RWPE2 (cell line): ENCODE data around the gene PTPN6.

Experiments used
- ATAC-seq: fragments of 200-7000 bp; cut with Tn5 transposase; 3 replicates; pipeline ENCODE4 v1.9.1; 2021; ENCODE audit warnings: low read depth
- DNase-seq: peaks from one replicate; pipeline ENCODE4 v3.0.0-alpha.2; 2020; ENCODE audit warnings: low spot score
- H3K27ac ChIP-seq: fragments of 450-650 bp; 2 replicates; pipeline ENCODE4 v1.5.1; 2017; ENCODE audit warnings: mild to moderate bottlenecking; ENCODE audit not compliant: poor library complexity, severe bottlenecking
- H3K27me3 ChIP-seq: fragments of 250-450 bp; sonication (Bioruptor Pico); 2 replicates; pipeline ENCODE4 v1.5.1; 2021; ENCODE audit warnings: mild to moderate bottlenecking, moderate library complexity; ENCODE audit not compliant: insufficient read depth, poor library complexity, severe bottlenecking
- H3K36me3 ChIP-seq: fragments of 250-450 bp; sonication (Bioruptor Pico); 2 replicates; pipeline ENCODE4 v1.5.1; 2020; ENCODE audit warnings: low read depth, mild to moderate bottlenecking, moderate library complexity
- H3K4me1 ChIP-seq: fragments of 250-450 bp; sonication (Bioruptor Pico); 2 replicates; pipeline ENCODE4 v1.5.1; 2021; ENCODE audit warnings: mild to moderate bottlenecking, moderate library complexity; ENCODE audit not compliant: insufficient read depth, poor library complexity, severe bottlenecking
- H3K4me3 ChIP-seq: fragments of 250-450 bp; sonication (Bioruptor Pico); 2 replicates; pipeline ENCODE4 v1.5.1; 2021; ENCODE audit warnings: mild to moderate bottlenecking, moderate library complexity; ENCODE audit not compliant: severe bottlenecking
- H3K9me3 ChIP-seq: fragments of 250-450 bp; sonication (Bioruptor Pico); 2 replicates; pipeline ENCODE4 v1.5.1; 2021; ENCODE audit warnings: mild to moderate bottlenecking, moderate library complexity; ENCODE audit not compliant: severe bottlenecking
- CTCF ChIP-seq: fragments of 450-650 bp; IDR thresholded peaks from one replicate; pipeline ENCODE4 v1.5.1; 2017; ENCODE audit warnings: mild to moderate bottlenecking, moderate library complexity; ENCODE audit not compliant: poor library complexity, severe bottlenecking

The PTPN6 gene

GRCh38 chr12:6965026-6965661 is 14.0 kb downstream of the PTPN6 start:
- H3K9me3 ChIP-seq, result no peaks in the 10 kb centered on the region
- peaks cover 59% of the 10 kb centered on the region for H3K36me3 ChIP-seq
- H3K4me1 ChIP-seq, result peaks cover 29% of the 10 kb centered on the region
- TF ChIP-seq CTCF, result peak; percentile 90
- DNase-seq, result peak; percentile 85
- H3K4me3 ChIP-seq, result peak overlapping the region; percentile 95
- no peaks in the 10 kb centered on the region for H3K27me3 ChIP-seq
- peak overlapping the region; percentile 87 for H3K27ac ChIP-seq
- peak; percentile 54 for ATAC-seq

- H3K27ac ChIP-seq, result peak overlapping the region; percentile 87
- TF ChIP-seq CTCF, result no peak
- H3K36me3 ChIP-seq, result peaks cover 59% of the 10 kb centered on the region
- no peak for ATAC-seq
- H3K4me1 ChIP-seq, result peaks cover 29% of the 10 kb centered on the region
- no peak for DNase-seq
- no peaks in the 10 kb centered on the region for H3K9me3 ChIP-seq
- no peak overlapping the region for H3K4me3 ChIP-seq
- no peaks in the 10 kb centered on the region for H3K27me3 ChIP-seq
These were observed 14.6 kb downstream of the PTPN6 start for GRCh38 chr12:6965714-6966113.

GRCh38 chr12:6966351-6966750 is 15.2 kb downstream of the PTPN6 start:
- H3K27me3 ChIP-seq, result no peaks in the 10 kb centered on the region
- H3K4me3 ChIP-seq, result no peak overlapping the region
- no peaks in the 10 kb centered on the region for H3K9me3 ChIP-seq
- TF ChIP-seq CTCF, result no peak
- H3K27ac ChIP-seq, result peak overlapping the region; percentile 87
- ATAC-seq (no peak), DNase-seq (no peak)
- peaks cover 25% of the 10 kb centered on the region for H3K4me1 ChIP-seq
- peaks cover 59% of the 10 kb centered on the region for H3K36me3 ChIP-seq

GRCh38 chr12:6967651-6968100 is 16.5 kb downstream of the PTPN6 start:
- Histone ChIP-seq H3K4me3 (no peak overlapping the region), H3K9me3 (no peaks in the 10 kb centered on the region), H3K4me1 (peaks cover 12% of the 10 kb centered on the region), H3K27ac (peak overlapping the region; percentile 71), H3K27me3 (no peaks in the 10 kb centered on the region), H3K36me3 (peaks cover 67% of the 10 kb centered on the region)
- no peak for TF ChIP-seq CTCF
- no peak for ATAC-seq
- DNase-seq, result no peak

GRCh38 chr12:6968426-6968825 is 17.3 kb downstream of the PTPN6 start:
- Histone ChIP-seq H3K4me3 (no peak overlapping the region), H3K27ac (peak overlapping the region; percentile 71), H3K9me3 (no peaks in the 10 kb centered on the region), H3K27me3 (no peaks in the 10 kb centered on the region), H3K4me1 (peaks cover 12% of the 10 kb centered on the region), H3K36me3 (peaks cover 70% of the 10 kb centered on the region)
- DNase-seq (no peak), ATAC-seq (no peak)
- TF ChIP-seq CTCF, result no peak
